Kidney epithelial cell (primary cell): ENCODE data around the gene HABP2. TPM values are rescaled to one million over a fixed set of nuclear protein-coding genes. Genes with fewer than 3 reads are reported as not detected.
A peak's percentile ranks its signal among the peaks of the same experiment; 100 is the strongest.

Experiments
- DNase-seq: peaks from one replicate; pipeline ENCODE4 v3.0.0-alpha.2; 2010; ENCODE audit warnings: low read depth
- H3K27me3 ChIP-seq: 2 replicates; pipeline ENCODE4 v1.6.0; 2011; ENCODE audit warnings: low read length; ENCODE audit not compliant: control insufficient read depth, insufficient read depth
- H3K36me3 ChIP-seq: 2 replicates; pipeline ENCODE4 v1.5.1; 2011; ENCODE audit warnings: low read length; ENCODE audit not compliant: control insufficient read depth, insufficient read depth
- H3K4me3 ChIP-seq: 2 replicates; pipeline ENCODE4 v1.5.1; 2011; ENCODE audit warnings: low read depth, mild to moderate bottlenecking, control low read depth, low read length
- total RNA-seq: library from RNA; depleted of rRNA; stranded (reverse); fragments of >200 nt; gene quantifications from 2 replicates; pipeline ENCODE4 v1.2.3, GENCODE V29; 2015
- TF ChIP-seq, protein P1 (sequence below): IDR thresholded peaks from 2 replicates; pipeline ENCODE4 v1.5.1; 2011; ENCODE audit warnings: mild to moderate bottlenecking, moderate library complexity, low read length, control low read depth, inconsistent platforms; ENCODE audit not compliant: insufficient read depth, poor library complexity, severe bottlenecking

HABP2 gene
- 0.07 and 0.08 TPM in 2 replicates for total RNA-seq

GRCh38 chr10:113552701-113553100, at the start of gene HABP2:
Gene HABP2 (plus strand): TSS chr10:113553053. CDS start chr10:113553122, 69 bp downstream.
- Histone ChIP-seq H3K36me3 (no peaks in the 10 kb centered on the region), H3K27me3 (no peaks in the 10 kb centered on the region), H3K4me3 (no peak within 1 kb of the TSS)
- TF ChIP-seq, protein P1, sequence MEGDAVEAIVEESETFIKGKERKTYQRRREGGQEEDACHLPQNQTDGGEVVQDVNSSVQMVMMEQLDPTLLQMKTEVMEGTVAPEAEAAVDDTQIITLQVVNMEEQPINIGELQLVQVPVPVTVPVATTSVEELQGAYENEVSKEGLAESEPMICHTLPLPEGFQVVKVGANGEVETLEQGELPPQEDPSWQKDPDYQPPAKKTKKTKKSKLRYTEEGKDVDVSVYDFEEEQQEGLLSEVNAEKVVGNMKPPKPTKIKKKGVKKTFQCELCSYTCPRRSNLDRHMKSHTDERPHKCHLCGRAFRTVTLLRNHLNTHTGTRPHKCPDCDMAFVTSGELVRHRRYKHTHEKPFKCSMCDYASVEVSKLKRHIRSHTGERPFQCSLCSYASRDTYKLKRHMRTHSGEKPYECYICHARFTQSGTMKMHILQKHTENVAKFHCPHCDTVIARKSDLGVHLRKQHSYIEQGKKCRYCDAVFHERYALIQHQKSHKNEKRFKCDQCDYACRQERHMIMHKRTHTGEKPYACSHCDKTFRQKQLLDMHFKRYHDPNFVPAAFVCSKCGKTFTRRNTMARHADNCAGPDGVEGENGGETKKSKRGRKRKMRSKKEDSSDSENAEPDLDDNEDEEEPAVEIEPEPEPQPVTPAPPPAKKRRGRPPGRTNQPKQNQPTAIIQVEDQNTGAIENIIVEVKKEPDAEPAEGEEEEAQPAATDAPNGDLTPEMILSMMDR: no peak
- peak; percentile 54 for DNase-seq

- no peak for DNase-seq
- no peaks in the 10 kb centered on the region for H3K27me3 ChIP-seq
- H3K36me3 ChIP-seq: no peaks in the 10 kb centered on the region
- H3K4me3 ChIP-seq: no peak overlapping the region
- TF ChIP-seq, protein P1: no peak
Observed at GRCh38 chr10:113503930-113504329, 48.9 kb upstream of the HABP2 start.

GRCh38 chr10:113504423-113504822, 48.4 kb upstream of the HABP2 start:
- TF ChIP-seq, protein P1: no peak
- Histone ChIP-seq H3K27me3 (no peaks in the 10 kb centered on the region), H3K4me3 (no peak overlapping the region), H3K36me3 (no peaks in the 10 kb centered on the region)
- DNase-seq: no peak

- H3K4me3 ChIP-seq: no peak overlapping the region
- TF ChIP-seq, protein P1: no peak
- H3K27me3 ChIP-seq: no peaks in the 10 kb centered on the region
- no peak for DNase-seq
- H3K36me3 ChIP-seq: no peaks in the 10 kb centered on the region
Observed at GRCh38 chr10:113506476-113506875, 46.4 kb upstream of the HABP2 start.

DNA sequence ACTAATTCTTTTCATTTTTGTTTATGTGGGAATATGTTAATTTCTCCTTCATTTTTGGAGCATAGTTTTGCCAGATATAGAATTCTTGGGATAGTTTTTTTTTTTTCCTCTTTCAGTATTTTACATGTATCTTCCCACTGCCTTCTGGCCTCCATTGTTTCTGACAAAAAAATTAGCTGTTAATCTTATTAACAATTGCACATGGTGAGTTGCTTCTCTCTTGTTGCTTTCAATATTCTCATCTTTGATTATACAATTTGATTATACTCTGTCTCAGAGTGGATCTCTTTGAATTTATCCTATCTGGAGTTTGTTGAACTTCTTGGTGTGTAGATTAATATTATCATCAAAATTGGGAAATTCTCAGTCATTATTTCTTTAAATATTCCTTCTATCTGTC, 41.4 kb upstream of the HABP2 start:
- Histone ChIP-seq H3K4me3 (no peak overlapping the region), H3K36me3 (no peaks in the 10 kb centered on the region), H3K27me3 (no peaks in the 10 kb centered on the region)
- DNase-seq: no peak
- TF ChIP-seq, protein P1: no peak

DNA sequence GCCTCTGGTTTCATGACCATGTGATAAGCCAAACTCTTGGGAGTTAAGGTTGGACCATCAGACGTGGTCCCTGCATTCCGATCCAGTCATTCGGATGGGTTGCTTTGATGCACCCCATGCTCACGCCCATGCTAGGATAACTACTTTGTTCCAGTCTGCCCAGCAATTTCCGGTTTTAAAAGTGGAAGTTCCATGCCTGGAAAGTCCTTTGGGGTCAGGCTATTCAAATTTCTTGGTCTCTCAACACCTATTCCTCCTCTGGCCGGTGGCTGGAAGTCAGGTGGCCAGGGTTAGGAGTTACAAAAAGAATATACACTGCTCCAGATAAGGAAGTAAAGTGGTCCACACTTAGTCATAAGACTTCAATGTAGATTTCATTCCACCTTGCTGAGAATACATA, 37.7 kb upstream of the HABP2 start:
- H3K4me3 ChIP-seq: no peak overlapping the region
- no peak for DNase-seq
- peaks cover 6% of the 10 kb centered on the region for H3K27me3 ChIP-seq
- TF ChIP-seq, protein P1: no peak
- no peaks in the 10 kb centered on the region for H3K36me3 ChIP-seq
